OCI-LY1 (cell line): Measurements from ENCODE around the gene DMD.
"Not testable (repeated sequence)": the region's sequence is repeated elsewhere in the genome, so short reads cannot be mapped to it uniquely, and the experiment has no call there.

Source experiments
- H2AFZ ChIP-seq: fragments of 200-600 bp; sonication (generic), shearing (Covaris generic); 2 replicates; pipeline ENCODE4 v1.6.0; 2014; ENCODE audit warnings: antibody characterized with exemption, mild to moderate bottlenecking, low read length
- H3F3A ChIP-seq: fragments of 200-600 bp; sonication (generic), shearing (Covaris generic); 2 replicates; pipeline ENCODE4 v1.6.0; 2014; ENCODE audit warnings: mild to moderate bottlenecking, antibody characterized with exemption, low read length, moderate library complexity; ENCODE audit not compliant: insufficient read depth
- H3K27ac ChIP-seq: fragments of 200-600 bp; sonication (generic); 2 replicates; pipeline ENCODE4 v1.5.1; 2014; ENCODE audit warnings: low read length, mixed run types, mild to moderate bottlenecking, low read depth; ENCODE audit not compliant: poor library complexity, severe bottlenecking
- H3K27me3 ChIP-seq: fragments of 200-600 bp; sonication (generic); 2 replicates; pipeline ENCODE4 v1.6.0; 2014; ENCODE audit warnings: antibody characterized with exemption, mild to moderate bottlenecking, low read length, moderate library complexity; ENCODE audit not compliant: insufficient read depth
- H3K36me3 ChIP-seq: fragments of 200-600 bp; sonication (generic); 2 replicates; pipeline ENCODE4 v1.6.1; 2014; ENCODE audit warnings: mild to moderate bottlenecking, antibody characterized with exemption, low read length, moderate library complexity, mixed read lengths; ENCODE audit not compliant: insufficient read depth
- H3K4me1 ChIP-seq: fragments of 200-600 bp; sonication (generic); 2 replicates; pipeline ENCODE4 v1.5.1; 2014; ENCODE audit warnings: mild to moderate bottlenecking, low read length, moderate library complexity; ENCODE audit not compliant: insufficient read depth, severe bottlenecking
- H3K4me2 ChIP-seq: fragments of 200-600 bp; sonication (generic), shearing (Covaris generic); 2 replicates; pipeline ENCODE4 v1.6.1; 2014; ENCODE audit warnings: low read length
- H3K4me3 ChIP-seq: fragments of 200-600 bp; sonication (generic); 2 replicates; pipeline ENCODE4 v1.5.1; 2014; ENCODE audit warnings: low read length, low read depth, mild to moderate bottlenecking, mixed read lengths; ENCODE audit not compliant: poor library complexity, severe bottlenecking
- H3K79me2 ChIP-seq: fragments of 200-600 bp; shearing (Covaris generic); 2 replicates; pipeline ENCODE4 v1.6.1; 2016; ENCODE audit warnings: mixed run types, low read length, mixed read lengths; ENCODE audit not compliant: insufficient read depth
- H3K9ac ChIP-seq: fragments of 200-600 bp; sonication (generic), shearing (Covaris generic); 2 replicates; pipeline ENCODE4 v1.6.1; 2014; ENCODE audit warnings: mild to moderate bottlenecking, low read length, mixed read lengths
- H3K9me2 ChIP-seq: fragments of 200-600 bp; sonication (generic), shearing (Covaris generic); 2 replicates; pipeline ENCODE4 v1.6.1; 2014; ENCODE audit warnings: low read depth, mild to moderate bottlenecking, low read length, mixed read lengths
- H3K9me3 ChIP-seq: fragments of 200-600 bp; shearing (Covaris generic); 2 replicates; pipeline ENCODE4 v1.6.1; 2014; ENCODE audit warnings: low read length, mixed read lengths
- H4K20me1 ChIP-seq: fragments of 200-600 bp; sonication (generic), shearing (Covaris generic); 2 replicates; pipeline ENCODE4 v1.6.0; 2016; ENCODE audit warnings: mild to moderate bottlenecking, low read length; ENCODE audit not compliant: insufficient read depth
- EZH2 ChIP-seq: fragments of 200-600 bp; sonication (generic), shearing (Covaris generic); IDR thresholded peaks from 2 replicates; pipeline ENCODE4 v1.8.0; 2017; ENCODE audit warnings: borderline replicate concordance, mixed run types, mild to moderate bottlenecking, antibody characterized with exemption, low read length, moderate library complexity, mixed read lengths
- TF ChIP-seq, protein P1 (sequence below): fragments of 200-600 bp; sonication (generic), shearing (Covaris generic); IDR thresholded peaks from 2 replicates; pipeline ENCODE4 v1.5.1; 2017; ENCODE audit warnings: mild to moderate bottlenecking, antibody characterized with exemption, low read length, moderate library complexity, mixed read lengths

DMD gene

DNA sequence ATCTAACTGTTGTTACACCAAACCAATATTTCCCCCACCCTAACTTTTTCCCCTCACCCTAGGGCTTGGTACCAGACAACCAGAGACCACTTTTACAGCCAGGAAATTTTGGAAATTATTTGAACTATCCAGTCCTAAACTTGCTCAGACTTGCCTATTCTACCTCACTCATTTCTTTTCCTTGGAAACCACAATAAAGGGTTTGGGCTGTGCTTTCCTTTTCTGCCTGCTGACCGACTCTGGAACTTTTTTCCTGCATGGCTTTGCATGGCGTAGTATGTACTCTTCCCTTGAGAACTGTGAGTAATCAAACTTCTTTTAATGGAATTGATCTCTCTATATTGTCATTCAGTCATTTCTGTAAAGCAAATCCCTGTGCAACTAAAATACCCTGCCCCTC lies 1623.0 kb downstream of the DMD start:
- Histone ChIP-seq H3K4me2 (no peak overlapping the region), H3K27me3 (no peaks in the 10 kb centered on the region), H3K36me3 (no peaks in the 10 kb centered on the region), H3K4me1 (no peaks in the 10 kb centered on the region), H3K9ac (no peak overlapping the region), H3K4me3 (no peak overlapping the region), H2AFZ (no peak overlapping the region), H3K9me2 (no peaks in the 10 kb centered on the region), H3K27ac (no peak overlapping the region), H4K20me1 (no peaks in the 10 kb centered on the region), H3K9me3 (no peaks in the 10 kb centered on the region), H3F3A (no peaks in the 10 kb centered on the region), H3K79me2 (no peaks in the 10 kb centered on the region)
- no peak for TF ChIP-seq EZH2
- TF ChIP-seq, protein P1, sequence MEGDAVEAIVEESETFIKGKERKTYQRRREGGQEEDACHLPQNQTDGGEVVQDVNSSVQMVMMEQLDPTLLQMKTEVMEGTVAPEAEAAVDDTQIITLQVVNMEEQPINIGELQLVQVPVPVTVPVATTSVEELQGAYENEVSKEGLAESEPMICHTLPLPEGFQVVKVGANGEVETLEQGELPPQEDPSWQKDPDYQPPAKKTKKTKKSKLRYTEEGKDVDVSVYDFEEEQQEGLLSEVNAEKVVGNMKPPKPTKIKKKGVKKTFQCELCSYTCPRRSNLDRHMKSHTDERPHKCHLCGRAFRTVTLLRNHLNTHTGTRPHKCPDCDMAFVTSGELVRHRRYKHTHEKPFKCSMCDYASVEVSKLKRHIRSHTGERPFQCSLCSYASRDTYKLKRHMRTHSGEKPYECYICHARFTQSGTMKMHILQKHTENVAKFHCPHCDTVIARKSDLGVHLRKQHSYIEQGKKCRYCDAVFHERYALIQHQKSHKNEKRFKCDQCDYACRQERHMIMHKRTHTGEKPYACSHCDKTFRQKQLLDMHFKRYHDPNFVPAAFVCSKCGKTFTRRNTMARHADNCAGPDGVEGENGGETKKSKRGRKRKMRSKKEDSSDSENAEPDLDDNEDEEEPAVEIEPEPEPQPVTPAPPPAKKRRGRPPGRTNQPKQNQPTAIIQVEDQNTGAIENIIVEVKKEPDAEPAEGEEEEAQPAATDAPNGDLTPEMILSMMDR, result no peak

DNA sequence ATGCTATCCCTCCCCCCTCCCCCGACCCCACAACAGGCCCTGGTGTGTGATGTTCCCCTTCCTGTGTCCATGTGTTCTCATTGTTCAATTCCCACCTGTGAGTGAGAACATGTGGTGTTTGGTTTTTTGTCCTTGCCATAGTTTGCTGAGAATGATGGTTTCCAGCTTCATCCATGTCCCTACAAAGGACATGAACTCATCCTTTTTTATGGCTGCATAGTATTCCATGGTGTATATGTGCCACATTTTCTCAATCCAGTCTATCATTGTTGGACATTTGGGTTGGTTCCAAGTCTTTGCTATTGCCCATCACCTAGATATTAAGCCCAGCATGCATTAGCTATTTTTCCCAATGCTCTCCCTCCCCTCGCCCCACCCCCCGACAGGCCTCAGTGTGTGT lies 1627.5 kb downstream of the DMD start:
- not testable (repeated sequence) for H3K9ac ChIP-seq, H3K79me2 ChIP-seq, H3K9me2 ChIP-seq, H2AFZ ChIP-seq, H3K4me2 ChIP-seq, H3K4me3 ChIP-seq, H3K4me1 ChIP-seq, H3K9me3 ChIP-seq, H3F3A ChIP-seq, H3K36me3 ChIP-seq, H3K27ac ChIP-seq, H4K20me1 ChIP-seq, H3K27me3 ChIP-seq

DNA sequence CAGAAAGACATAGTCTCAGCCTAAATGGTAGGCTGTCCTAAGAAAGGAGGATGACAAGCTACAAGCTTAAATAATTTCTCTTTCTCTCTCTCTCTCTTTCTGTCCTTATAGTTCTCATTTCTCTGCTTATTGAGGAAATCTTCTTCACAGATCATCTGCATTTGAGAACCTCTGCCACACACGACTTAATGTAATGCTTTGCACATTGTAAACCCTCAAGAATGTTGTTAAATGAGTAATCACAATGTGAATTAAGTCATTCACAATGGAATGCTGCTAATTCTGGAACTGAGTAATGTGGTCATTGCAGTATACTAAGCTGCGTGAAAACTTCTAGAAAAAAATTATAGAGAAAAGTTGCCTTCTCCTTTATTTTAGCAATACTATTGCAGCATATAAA lies 1630.6 kb downstream of the DMD start:
- no peaks in the 10 kb centered on the region for H3K9me3 ChIP-seq

DNA sequence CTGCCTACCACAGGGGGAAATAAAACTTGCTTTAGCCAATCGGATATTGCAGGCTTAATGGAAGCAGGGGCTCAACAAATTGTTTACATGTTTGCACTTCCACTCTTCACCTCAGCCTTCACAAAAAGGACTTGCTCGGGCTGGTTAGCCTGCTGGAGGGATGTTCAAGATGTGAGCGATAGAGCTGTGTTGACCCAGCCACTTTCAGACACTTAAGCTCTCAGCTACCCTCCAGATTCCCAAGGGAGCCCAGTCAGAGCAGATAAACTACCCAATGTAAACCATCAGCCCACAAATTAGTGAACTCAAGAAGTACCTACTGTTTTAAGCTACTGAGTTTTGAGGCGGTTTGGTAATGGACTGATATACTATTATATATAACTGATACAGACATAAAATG lies 1631.1 kb downstream of the DMD start:
- Histone ChIP-seq H3K27ac (no peak overlapping the region), H3K79me2 (no peaks in the 10 kb centered on the region), H3K4me2 (no peak overlapping the region), H3K9me3 (no peaks in the 10 kb centered on the region), H3K9me2 (no peaks in the 10 kb centered on the region), H3F3A (no peaks in the 10 kb centered on the region), H3K36me3 (no peaks in the 10 kb centered on the region), H3K4me1 (no peaks in the 10 kb centered on the region), H3K27me3 (no peaks in the 10 kb centered on the region), H2AFZ (no peak overlapping the region), H4K20me1 (no peaks in the 10 kb centered on the region), H3K4me3 (no peak overlapping the region), H3K9ac (no peak overlapping the region)
- no peak for TF ChIP-seq EZH2
- TF ChIP-seq, protein P1, result no peak

More for the DNA sequence above, 1630.6 kb downstream of the DMD start:
- H3K4me1 ChIP-seq, result no peaks in the 10 kb centered on the region
- H3K4me2 ChIP-seq, result no peak overlapping the region
- TF ChIP-seq EZH2, result no peak
- TF ChIP-seq, protein P1, result no peak
- H3K79me2 ChIP-seq, result no peaks in the 10 kb centered on the region
- H3K4me3 ChIP-seq, result no peak overlapping the region
- H3K27ac ChIP-seq, result no peak overlapping the region
- H3K36me3 ChIP-seq, result no peaks in the 10 kb centered on the region
- H3K27me3 ChIP-seq, result no peaks in the 10 kb centered on the region
- H3K9ac ChIP-seq, result no peak overlapping the region
- H3K9me2 ChIP-seq, result no peaks in the 10 kb centered on the region
- H4K20me1 ChIP-seq, result no peaks in the 10 kb centered on the region
- H2AFZ ChIP-seq, result no peak overlapping the region
- H3F3A ChIP-seq, result no peaks in the 10 kb centered on the region
